NCI-H446 treated with DMSO at 0.1 percent for 48 hours (cell line): ENCODE data around the gene POLR2M.

Experiments
- DNase-seq: peaks from one replicate; lab custom pipeline; 2025; lab: John Stamatoyannopoulos, UW

Gene POLR2M

DNA sequence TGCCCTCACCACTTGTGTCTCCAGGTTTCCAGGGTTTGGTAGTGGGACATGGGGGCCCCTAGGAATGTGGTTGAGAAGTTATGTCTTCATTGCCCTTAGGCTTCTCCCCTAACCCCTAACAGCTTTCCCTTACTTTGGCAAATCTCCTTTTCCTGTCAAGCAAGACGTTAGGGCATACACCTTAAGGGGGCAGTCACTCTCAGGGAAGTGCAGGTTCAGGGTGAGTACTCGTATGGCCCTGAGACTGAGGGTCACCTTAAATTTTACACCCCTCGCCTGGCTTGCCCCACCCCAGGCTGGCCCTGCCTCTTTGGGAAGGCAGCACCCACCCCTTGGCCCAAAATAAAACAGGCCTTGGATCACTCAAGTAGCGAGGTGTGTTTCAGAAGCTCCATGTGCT is 33.5 kb downstream of the POLR2M start:
- DNase-seq: no peak

DNA sequence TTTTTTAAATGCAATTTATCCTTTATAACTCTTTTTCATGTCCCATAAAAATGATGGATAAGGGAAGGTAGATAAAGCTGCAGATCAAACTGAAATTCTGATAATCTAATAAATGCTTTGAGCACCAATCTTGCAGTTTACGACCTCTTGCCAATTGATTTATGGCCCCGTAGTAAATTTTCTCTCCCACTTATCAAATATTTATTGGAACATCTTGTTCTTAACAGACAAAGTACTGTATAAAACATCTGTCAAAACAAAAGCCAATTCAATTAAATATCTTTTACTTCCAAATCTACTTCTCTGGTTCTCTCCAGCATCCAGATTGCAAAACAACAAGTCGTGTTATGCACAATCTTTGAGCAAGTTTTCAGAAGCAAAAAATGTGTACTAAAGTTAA is 34.6 kb downstream of the POLR2M start:
- no peak for DNase-seq

GRCh38 chr15:57743424-57743823 is 36.9 kb downstream of the POLR2M start:
- no peak for DNase-seq

DNA sequence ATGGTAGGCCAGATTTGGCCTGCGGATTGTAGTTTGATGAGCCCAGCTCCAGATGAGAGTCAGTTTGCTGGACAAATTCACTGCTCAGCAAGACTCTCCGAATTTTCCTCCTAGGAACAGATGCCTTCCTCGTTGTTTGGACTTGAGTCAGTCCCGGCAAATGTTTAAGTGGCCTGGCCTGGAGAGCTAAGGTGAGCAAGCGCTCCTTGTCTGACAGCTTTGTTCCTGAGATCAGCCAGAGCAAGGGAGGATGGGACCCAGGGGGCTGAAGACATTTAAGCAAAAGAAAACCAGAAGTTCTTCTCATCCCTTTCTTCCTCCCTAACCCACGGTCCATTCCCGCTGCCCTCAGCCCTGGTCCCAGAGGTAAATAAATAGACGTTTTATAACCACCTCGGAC is 40.3 kb downstream of the POLR2M start:
- DNase-seq: no peak

DNA sequence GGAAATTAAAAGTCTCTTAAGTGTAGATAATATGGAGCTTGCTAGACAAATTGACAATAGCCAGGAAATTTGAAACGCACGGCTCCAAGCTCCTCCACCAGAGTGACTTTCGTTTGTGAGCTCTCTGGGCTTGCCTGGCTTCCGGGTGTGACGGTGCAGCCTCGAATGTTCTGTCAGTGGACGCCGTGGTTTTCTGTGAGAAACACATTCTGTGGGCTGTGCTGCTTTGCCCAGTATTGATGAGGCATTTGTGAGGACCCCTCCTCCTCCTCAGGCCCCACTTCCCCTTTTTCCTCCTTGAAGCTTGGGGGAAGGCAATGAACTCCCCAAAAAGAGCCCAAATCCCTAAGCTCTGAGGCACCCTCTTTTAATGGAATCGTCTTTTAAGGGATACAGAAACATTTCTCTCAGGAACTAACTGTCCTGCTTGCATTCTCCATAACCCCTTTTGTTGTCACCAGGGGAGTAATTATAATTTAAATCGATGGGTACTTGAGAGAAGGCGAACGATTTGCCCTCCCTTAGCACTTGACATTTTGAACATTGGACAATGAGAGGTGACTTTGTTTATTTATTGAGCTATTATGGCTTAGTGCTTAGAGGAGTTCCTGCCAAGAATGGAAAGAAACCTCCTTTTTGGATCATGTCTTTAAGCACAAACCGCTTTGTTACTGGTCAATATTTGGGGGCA is 40.8 kb downstream of the POLR2M start:
- no peak for DNase-seq

DNA sequence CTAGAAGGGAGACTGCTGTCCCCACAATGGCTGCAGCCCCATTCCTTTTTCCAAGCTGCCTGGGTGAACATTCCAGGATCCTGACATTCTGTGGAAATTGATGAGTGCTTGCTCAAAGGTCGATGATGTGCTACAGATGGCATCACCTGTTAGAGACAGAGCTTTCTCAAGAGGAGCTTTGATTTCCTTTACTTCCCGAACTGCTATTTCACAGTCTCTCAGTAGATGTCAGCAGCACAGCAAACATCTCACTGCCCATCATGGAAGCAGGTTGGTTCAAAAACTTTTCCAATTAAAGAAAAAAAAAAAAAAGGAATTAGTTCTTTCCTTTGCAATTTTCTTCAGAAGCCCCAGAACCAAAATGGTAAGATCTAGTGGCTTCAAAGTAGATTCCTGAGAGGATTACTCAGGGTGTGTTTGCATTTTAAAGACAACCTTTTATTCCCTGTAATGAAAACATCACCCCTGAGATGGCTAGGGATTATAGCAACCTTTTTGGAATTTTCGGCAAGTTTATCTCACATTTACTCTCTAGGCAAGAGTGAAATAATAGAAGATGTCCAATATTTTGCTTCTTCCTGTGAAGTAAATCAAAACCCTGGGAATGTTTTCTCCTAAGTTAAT is 44.8 kb downstream of the POLR2M start:
- no peak for DNase-seq

GRCh38 chr15:57752436-57752835 is 45.9 kb downstream of the POLR2M start:
- DNase-seq: no peak

- DNase-seq: no peak
Measured at GRCh38 chr15:57752840-57753239, 46.3 kb downstream of the POLR2M start.

DNA sequence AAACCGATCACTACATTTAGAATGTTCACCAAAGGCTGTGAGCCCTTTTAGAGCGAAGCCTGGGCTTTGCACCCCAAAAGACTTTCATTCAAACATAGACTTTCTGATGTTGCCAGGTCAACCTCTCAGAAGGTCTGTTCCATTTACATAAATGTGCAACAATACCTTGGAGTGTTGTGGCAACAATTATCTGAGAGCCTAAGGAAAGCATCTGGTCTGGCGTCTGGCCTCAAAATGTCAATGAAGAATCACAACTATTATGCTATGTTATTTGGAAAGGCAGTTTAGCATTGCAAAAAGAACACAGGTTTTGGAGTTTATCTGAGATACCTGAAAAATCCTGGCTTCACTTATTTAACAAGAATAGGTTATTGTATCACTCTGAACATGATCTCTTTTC is 50.0 kb downstream of the POLR2M start:
- no peak for DNase-seq

DNA sequence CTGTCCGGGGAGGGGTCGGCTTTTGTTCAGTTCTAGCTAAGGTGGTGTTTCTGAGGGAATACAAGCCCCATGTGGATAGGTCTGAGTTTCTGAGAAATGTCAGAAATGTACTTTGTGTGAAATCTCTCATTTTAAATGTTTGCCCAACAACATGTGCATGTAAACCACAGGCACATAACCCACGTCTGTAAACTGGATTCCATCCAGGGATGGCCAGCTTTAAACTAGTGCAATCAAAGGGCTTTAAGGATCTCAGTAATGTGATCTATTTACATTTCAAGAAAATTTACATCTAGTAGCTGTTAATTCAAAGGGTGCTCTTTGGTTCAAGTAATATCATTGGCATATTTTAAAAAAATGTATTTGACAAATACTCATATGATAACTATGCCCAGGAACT is 52.0 kb downstream of the POLR2M start:
- DNase-seq: no peak

GRCh38 chr15:57761562-57761961 is 55.0 kb downstream of the POLR2M start:
- no peak for DNase-seq

- no peak for DNase-seq
Measured at GRCh38 chr15:57762302-57762701, 55.8 kb downstream of the POLR2M start.

DNA sequence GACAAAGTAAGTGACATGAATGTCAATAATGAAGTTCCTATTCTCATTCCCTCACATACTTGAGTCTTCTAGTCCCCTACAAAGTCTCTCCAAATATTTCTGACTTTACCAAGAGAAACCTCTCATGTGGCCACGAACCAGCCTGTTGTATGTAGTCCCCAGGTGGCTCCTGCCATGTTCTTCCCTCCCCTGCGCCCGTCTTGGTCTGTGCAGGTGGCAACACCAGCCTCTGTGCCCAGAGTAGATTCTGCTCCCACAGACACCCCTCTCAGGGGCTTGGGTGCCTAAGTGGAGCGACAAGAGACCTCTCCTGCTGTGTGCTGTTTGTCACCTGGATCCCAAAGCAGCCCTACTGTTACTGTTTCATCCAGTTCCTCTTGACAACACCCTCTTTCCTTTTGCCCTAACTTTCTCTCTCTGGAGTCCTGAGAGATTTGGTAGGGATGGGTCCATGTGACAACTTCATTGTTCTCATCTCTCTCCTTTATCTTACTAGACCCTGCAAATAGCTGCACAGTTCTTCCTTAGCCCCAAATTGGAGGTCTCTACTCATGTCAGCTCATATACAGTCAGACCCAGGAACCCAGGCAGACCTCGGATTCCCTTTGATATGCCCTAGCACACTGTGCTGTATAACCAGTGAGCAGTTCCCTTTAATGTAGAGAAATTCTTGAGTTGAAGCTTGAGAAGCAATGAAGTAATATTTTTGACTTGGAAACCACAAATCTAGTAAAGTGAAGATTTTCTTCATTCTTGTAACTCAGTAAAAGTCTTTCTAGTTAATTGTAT is 56.9 kb downstream of the POLR2M start:
- DNase-seq: no peak
